Gastrocnemius medialis (tissue), 4 donors: ENCODE data around the gene FNDC5.

Source experiments
- CTCF ChIP-seq, 5 experiments: fragments of 450-650 bp in 3 of 5; fragments of 200-600 bp in 2 of 5; sonication (generic) in 2 of 5; IDR thresholded peaks in 4 of 5; conservative IDR thresholded peaks in 1 of 5; 1 replicate in 4 of 5; 2 replicates in 1 of 5; pipeline ENCODE4 v1.5.1; 2016 to 2019; ENCODE audit warnings: antibody characterized with exemption in 5 of 5, mild to moderate bottlenecking in 3 of 5, moderate library complexity in 3 of 5
- POLR2A ChIP-seq, 2 donors: fragments of 450-650 bp; IDR thresholded peaks; one replicate each; pipeline ENCODE4 v1.6.1; 2017; ENCODE audit warnings: antibody characterized with exemption in 2 of 2, mild to moderate bottlenecking in 2 of 2, moderate library complexity in 2 of 2

- TF ChIP-seq CTCF (IDR thresholded peaks at IDR 0.05 in 4 of 5, conservative IDR thresholded peaks at IDR 0.05 in 1 of 5) (no peak), POLR2A (IDR thresholded peaks at IDR 0.05) (no peak)
Measured at GRCh38 chr1:32859915-32860314, 10.8 kb downstream of the FNDC5 start.
